HG03175 (cell line): ENCODE data around the gene FIGN.

Source experiments
- ATAC-seq: cut with Tn5 transposase; IDR thresholded peaks from one replicate; pipeline ENCODE4 v1.9.1; 2021; ENCODE audit warnings: mild to moderate bottlenecking, moderate library complexity; ENCODE audit not compliant: unreplicated experiment

FIGN gene

GRCh38 chr2:163573652-163574051 lies 162.2 kb downstream of the FIGN start:
- no peak for ATAC-seq

DNA sequence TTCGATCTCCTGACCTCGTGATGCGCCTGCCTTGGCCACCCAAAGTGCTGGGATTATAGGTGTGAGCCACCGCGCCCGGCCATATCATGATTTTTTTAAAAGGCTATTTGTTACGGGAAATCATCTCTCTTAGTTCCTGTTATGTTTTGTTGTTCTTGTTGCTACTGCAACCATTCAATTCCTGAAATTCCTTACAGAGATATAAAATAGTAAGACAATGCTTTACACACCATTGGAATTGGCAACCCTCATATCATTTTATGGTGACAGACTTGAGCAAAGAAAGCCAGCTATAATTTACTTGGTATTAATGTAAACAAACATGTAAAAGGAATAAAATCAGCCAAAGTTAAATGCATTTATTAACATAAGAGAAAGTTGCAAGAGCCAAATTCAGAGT lies 163.0 kb downstream of the FIGN start:
- no peak for ATAC-seq

DNA sequence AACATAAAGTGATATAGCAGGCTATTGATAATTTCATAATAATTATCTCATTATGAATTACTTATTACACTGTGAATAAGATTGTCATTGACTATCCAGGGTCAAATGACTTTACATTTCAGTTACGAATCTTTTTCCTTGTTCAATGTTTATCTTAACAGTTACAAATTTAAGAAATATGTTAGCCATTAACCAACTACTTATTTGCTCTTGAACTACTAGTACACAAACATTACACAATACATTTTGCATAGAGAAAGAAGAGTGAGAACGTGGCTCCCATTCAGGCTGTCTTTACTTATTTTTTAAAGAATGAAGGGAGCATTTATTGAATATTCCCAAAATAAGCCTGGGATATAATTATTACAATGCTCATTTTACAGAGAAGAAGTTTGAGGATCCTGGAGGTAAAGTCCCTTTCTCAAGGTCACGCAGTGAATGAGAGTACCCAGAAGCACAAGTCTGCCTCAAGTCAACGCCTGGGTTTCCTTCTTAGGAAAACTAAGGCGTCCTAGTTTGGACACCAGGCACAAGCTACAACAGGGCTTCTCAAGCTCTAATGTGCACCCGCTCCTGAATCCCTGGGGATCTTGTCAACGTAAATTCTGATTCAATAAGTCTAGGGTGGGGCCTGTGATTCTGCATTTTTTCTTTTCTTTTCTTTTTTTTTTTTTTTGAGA lies 164.2 kb downstream of the FIGN start:
- no peak for ATAC-seq

DNA sequence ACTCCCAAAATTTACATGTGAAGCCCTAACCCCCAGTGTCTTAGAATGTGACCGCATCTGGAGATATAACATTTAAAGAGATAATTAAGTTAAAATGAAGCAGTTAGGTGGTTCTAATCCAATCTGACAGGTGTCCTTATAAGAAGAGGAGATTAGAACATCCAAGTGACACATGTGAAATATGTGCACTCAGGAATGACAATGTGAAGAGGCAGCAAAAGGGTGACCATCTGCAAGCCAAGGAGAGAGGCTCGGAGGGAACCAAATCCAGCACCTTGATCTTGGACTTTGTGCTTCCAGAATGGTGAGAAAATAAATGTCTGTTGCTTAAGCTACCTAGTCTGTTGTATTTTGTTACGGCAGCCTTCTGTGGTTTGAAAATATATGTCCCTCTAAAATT lies 165.4 kb downstream of the FIGN start:
- ATAC-seq: no peak

DNA sequence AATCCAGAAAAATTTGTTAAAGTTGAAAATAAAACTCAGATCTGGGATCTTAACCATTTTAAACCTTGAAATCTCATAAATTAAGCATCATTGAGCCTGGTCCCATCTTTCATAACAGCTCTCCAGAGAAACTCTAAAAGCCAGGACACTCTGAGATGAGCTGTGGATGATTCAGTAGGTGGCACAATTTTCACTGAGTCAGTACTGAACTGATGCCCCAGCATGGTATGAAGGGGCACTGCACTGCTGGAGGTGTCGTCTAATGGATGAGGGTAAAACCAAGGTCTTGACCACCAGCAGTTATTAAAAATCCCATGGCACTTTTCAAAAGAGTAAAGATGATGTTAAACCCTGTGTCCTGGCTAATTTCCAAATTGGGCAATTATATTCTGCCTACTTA lies 170.6 kb downstream of the FIGN start:
- no peak for ATAC-seq

- no peak for ATAC-seq
Observed at GRCh38 chr2:163564236-163564635, 171.6 kb downstream of the FIGN start.

DNA sequence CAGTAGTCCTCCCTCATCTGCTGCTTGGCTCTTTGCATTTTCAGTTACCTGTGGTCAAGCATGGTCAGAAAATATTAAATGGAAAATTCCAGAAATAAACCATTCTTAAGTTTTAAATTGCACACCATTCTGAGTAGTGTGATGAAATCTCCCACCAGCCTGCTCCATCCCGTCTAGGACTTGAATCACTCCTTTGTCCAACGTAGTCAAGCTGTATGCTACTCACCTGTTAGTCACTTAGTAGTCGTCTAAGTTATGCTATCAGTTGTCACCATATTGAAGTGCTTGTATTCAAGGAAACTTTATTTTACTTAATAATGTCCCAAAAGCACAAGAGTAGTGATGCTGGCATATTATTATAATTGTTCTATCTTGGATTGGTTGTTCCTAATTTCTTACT lies 172.5 kb downstream of the FIGN start:
- ATAC-seq: no peak

- ATAC-seq: no peak
Observed at GRCh38 chr2:163558251-163559021, 177.4 kb downstream of the FIGN start.

DNA sequence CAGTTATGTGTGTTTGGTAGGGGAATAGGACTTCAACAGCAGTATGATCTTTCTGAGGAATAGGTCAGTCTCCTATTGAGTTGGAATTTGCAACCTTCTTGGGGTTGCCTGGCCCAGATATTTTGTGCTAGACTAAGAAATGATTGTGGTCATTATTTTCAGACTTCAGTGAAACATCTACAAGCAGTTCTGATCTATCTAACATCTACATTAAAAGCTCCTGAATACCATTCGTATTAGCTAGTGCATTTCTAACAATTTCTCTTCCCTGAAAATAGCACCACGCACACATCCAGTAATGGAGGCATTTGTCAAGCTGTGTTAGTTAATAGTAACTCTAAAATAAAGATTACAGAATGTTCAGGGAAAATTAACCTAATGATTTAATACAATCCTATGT lies 179.3 kb downstream of the FIGN start:
- ATAC-seq: no peak

- no peak for ATAC-seq
Observed at GRCh38 chr2:163554864-163555263, 180.9 kb downstream of the FIGN start.

DNA sequence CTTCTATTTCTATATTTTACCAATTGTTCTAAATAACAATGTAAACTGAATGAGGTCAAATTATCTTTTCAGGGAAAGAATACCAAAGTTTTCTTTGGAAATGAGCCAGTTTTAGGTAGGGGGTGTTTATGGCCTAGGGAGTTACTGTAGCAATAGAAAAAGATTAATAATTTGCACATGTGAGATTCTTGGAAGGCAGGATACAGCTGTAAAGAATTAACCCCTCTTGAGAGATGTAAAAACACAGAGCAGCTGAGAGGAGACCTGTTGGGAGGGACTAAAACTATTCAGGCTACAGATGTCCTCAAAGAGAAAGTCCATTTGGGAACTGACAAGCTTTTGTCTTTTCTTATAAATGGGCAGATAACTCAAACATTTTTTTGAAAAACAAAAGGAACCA lies 182.2 kb downstream of the FIGN start:
- no peak for ATAC-seq

DNA sequence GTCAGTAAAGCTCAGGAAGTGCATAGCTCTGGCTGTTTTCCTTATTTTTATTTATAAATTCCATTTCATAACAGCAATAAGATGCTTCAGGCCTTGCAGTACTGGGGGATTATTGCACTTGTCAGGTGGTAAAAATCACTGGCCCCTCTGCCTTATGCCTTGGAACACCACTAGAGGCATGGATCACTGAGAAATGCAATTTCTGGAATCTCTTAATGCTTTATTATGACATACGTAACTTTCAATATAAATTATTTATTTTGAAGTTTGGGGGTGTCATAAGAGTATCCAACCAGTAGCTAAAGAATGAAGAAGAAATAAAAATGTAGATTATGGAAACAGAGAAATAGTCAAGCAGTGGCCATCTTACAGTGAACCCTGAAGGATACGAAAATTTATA lies 183.1 kb downstream of the FIGN start:
- ATAC-seq: no peak

DNA sequence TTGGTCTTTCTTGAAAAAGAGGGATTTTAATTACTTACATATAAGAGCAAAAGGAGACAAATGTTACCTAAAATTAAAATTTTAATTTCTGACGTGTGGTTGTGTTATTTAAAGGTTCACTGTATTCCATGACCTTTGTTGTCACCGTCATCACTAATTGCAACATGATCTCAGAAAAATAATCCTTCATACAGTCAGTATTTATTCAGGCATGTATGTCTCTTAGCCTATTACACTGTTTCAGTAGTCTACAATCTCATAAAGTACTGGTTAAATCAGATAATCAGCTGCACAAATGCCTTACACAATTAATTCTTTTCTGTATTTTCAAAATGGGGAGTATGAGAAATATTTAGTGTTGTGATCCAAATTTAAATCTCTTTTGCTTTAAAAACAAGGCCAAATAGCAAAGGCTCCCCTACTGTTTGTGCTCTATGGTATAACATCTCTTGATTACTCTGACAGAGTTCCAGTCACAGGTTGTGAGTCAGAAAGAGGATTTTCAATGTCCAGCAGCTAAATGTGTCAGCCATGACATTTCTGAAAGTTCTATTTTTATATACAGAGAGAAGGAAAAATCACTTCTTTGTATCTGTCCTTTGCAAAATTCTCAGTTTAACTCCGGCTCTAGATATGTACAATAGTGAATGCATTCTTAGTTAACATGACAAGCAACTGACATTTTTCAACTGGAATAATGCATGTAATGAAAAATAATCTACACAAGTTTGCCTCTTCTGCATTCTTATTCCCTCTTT lies 184.0 kb downstream of the FIGN start:
- ATAC-seq: no peak

DNA sequence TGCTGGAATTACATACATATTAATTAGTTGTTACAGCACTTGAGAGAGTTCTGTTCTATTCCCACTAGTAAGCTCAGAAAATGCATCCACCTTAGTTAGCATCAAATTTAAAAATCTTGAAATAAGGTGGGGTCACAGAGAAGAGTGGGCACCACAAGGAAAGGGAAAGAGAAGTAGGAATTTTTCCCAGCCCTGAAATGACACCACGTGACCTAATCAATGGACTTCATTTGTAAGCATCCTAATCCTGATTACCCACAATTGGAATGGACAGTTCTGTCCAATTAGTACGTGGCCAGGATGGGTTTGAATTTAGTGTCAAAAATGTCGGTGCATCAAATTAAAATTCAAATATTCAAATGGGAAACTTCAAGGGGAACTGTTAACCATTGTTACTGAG lies 186.8 kb downstream of the FIGN start:
- no peak for ATAC-seq
